K562 (cell line): ENCODE data around the gene FAM222A. TPM values are rescaled to one million over a fixed set of nuclear protein-coding genes. Genes with fewer than 3 reads are reported as not detected.

ENCODE experiments used
- ATAC-seq: fragments of 200-7000 bp; cut with Tn5 transposase; 3 replicates; pipeline ENCODE4 v1.9.1; 2020; ENCODE audit warnings: moderate library complexity
- BruUV-seq: library from RNA; stranded (reverse); fragments of 400-500 nt; replicated peaks from 2 replicates; lab custom pipeline; 2021; lab: Mats Ljungman, UMichigan
- CTCF ChIA-PET: fragments of 300-600 bp; formaldehyde crosslinking; extraction: SDS; loops from one replicate; lab custom pipeline; 2021; ENCODE audit warnings: low intra/inter-chr PET ratio; lab: Yijun Ruan, JAX
- POLR2A ChIA-PET: fragments of 300-600, 350-650 bp; sonication (Branson Sonifier 250); formaldehyde crosslinking; extraction: SDS; loops from one replicate; lab custom pipeline; 2021; ENCODE audit warnings: antibody characterized with exemption, inconsistent platforms; lab: Yijun Ruan, JAX
- DNase-seq, 4 experiments: peaks; one replicate each; pipeline versions ENCODE4 v3.0.0 to v3.0.0-alpha.2; 2011 to 2018; ENCODE audit warnings: low spot score in 3 of 4, mixed read lengths in 3 of 4; ENCODE audit errors: extremely low read depth in 1 of 4
- FAIRE-seq: peaks from 2 replicates; lab custom pipeline; 2011; peaks lifted over from hg19 to GRCh38; lab: Jason Lieb, UNC
- H2AFZ ChIP-seq: 2 replicates; pipeline ENCODE4 v1.6.0; 2011; ENCODE audit warnings: low read depth, low read length, control low read depth, inconsistent platforms
- H3K27ac ChIP-seq: fragments of 200-600 bp; 3 replicates; pipeline ENCODE4 v1.8.0; 2011; ENCODE audit warnings: low read depth, mild to moderate bottlenecking, control low read depth, inconsistent platforms, low read length, moderate library complexity, mixed read lengths; ENCODE audit errors: extremely low read depth
- H3K27me3 ChIP-seq, 2 experiments: fragments of 300-600 bp in 1 of 2; 2 replicates in 1 of 2; 3 replicates in 1 of 2; pipeline versions ENCODE4 v1.6.0 to v1.8.0; 2011; ENCODE audit warnings: inconsistent platforms in 2 of 2, low read length in 2 of 2, mild to moderate bottlenecking in 1 of 2, mixed read lengths in 1 of 2, moderate library complexity in 1 of 2; ENCODE audit not compliant: control insufficient read depth in 2 of 2, insufficient read depth in 2 of 2
- H3K36me3 ChIP-seq: fragments of 300-600 bp; 3 replicates; pipeline ENCODE4 v1.8.0; 2011; ENCODE audit warnings: mild to moderate bottlenecking, low read length, inconsistent platforms; ENCODE audit not compliant: control insufficient read depth, insufficient read depth
- H3K4me1 ChIP-seq, 2 experiments: fragments of 200-600 bp in 1 of 2; replicated peaks in 1 of 2; 2 replicates in 1 of 2; 3 replicates in 1 of 2; pipeline versions ENCODE4 v1.5.1 to v1.8.0; 2011; ENCODE audit warnings: inconsistent platforms in 2 of 2, low read length in 2 of 2, mild to moderate bottlenecking in 1 of 2, mixed read lengths in 1 of 2, moderate library complexity in 1 of 2; ENCODE audit not compliant: control insufficient read depth in 2 of 2, insufficient read depth in 2 of 2
- H3K4me2 ChIP-seq: 2 replicates; pipeline ENCODE4 v1.6.1; 2011; ENCODE audit warnings: low read length, control low read depth, inconsistent platforms, mixed read lengths; ENCODE audit not compliant: insufficient read depth
- H3K4me3 ChIP-seq: fragments of 200-600 bp; sonication (generic), shearing (Covaris generic); 2 replicates; pipeline ENCODE4 v1.5.1; 2016; ENCODE audit warnings: control low read depth, inconsistent platforms
- H3K79me2 ChIP-seq: fragments of 200-600 bp; 3 replicates; pipeline ENCODE4 v1.8.0; 2011; ENCODE audit warnings: low read length, inconsistent platforms; ENCODE audit not compliant: control insufficient read depth, insufficient read depth
- H3K9ac ChIP-seq, 2 experiments: 2 replicates each; pipeline versions ENCODE4 v1.6.0 to v1.6.1; 2011; ENCODE audit warnings: low read depth in 2 of 2, low read length in 2 of 2, control low read depth in 1 of 2, inconsistent platforms in 1 of 2, mild to moderate bottlenecking in 1 of 2, mixed read lengths in 1 of 2; ENCODE audit not compliant: insufficient read depth in 1 of 2
- H3K9me1 ChIP-seq: one replicate; pipeline ENCODE4 v1.6.0; 2011; ENCODE audit warnings: inconsistent platforms, mild to moderate bottlenecking, low read length, moderate library complexity; ENCODE audit not compliant: control insufficient read depth, insufficient read depth
- H3K9me3 ChIP-seq: replicated peaks from 2 replicates; pipeline ENCODE4 v1.5.1; 2011; ENCODE audit warnings: low read depth, low read length, inconsistent platforms; ENCODE audit not compliant: control insufficient read depth, insufficient read depth
- H4K20me1 ChIP-seq: replicated peaks from 2 replicates; pipeline ENCODE4 v1.6.1; 2011; ENCODE audit warnings: low read length, inconsistent platforms, mixed read lengths; ENCODE audit not compliant: control insufficient read depth, insufficient read depth
- BHLHE40 ChIP-seq: IDR thresholded peaks from 2 replicates; pipeline ENCODE4 v1.6.1; 2011; ENCODE audit warnings: low read length, improper control_type of control experiment
- CC2D1A ChIP-seq: fragments of 450-650 bp; IDR thresholded peaks from 2 replicates; pipeline ENCODE4 v1.6.1; 2017; ENCODE audit warnings: mild to moderate bottlenecking
- ESRRB ChIP-seq: fragments of 250-450 bp; sonication (Bioruptor Pico); IDR thresholded peaks from 2 replicates; pipeline ENCODE4 v1.5.0; 2020; ENCODE audit warnings: mild to moderate bottlenecking, moderate library complexity, borderline replicate concordance
- GATAD2B ChIP-seq: fragments of 450-650 bp; IDR thresholded peaks from 2 replicates; pipeline ENCODE4 v1.6.1; 2017; ENCODE audit warnings: mild to moderate bottlenecking, borderline replicate concordance
- HINFP ChIP-seq: fragments of 450-650 bp; conservative IDR thresholded peaks from 2 replicates; pipeline ENCODE4 v1.6.1; 2016; ENCODE audit warnings: missing genetic modification characterization, low read depth, mild to moderate bottlenecking, control low read depth, missing compliant biosample characterization
- HLTF ChIP-seq: fragments of 450-650 bp; IDR thresholded peaks from 2 replicates; pipeline ENCODE4 v1.6.1; 2016
- HNRNPLL ChIP-seq: fragments of 200-400 bp; formaldehyde crosslinking; IDR thresholded peaks from 2 replicates; pipeline ENCODE4 v1.6.1; 2017; ENCODE audit warnings: low read length, low read depth, mild to moderate bottlenecking; ENCODE audit not compliant: poor library complexity, severe bottlenecking
- KAT7 ChIP-seq: sonication (generic); formaldehyde crosslinking; IDR thresholded peaks from 2 replicates; pipeline ENCODE4 v1.8.0; 2022; ENCODE audit warnings: missing genetic modification reagents, mild to moderate bottlenecking, borderline replicate concordance
- KHSRP ChIP-seq: fragments of 450-650 bp; IDR thresholded peaks from 2 replicates; pipeline ENCODE4 v1.6.1; 2017
- MAFF ChIP-seq: IDR thresholded peaks from 2 replicates; pipeline ENCODE4 v1.6.1; 2012; ENCODE audit warnings: low read length, improper control_type of control experiment
- NEUROD1 ChIP-seq: fragments of 150-350 bp; IDR thresholded peaks from 2 replicates; pipeline ENCODE4 v1.6.1; 2014; ENCODE audit warnings: borderline replicate concordance, low read length, low read depth; ENCODE audit not compliant: partially characterized antibody
- TCF15 ChIP-seq: fragments of 250-450 bp; sonication (Bioruptor Pico); IDR thresholded peaks from 2 replicates; pipeline ENCODE4 v1.8.0; 2022; ENCODE audit warnings: moderate library complexity, mild to moderate bottlenecking, inconsistent platforms
- ZNF253 ChIP-seq: fragments of 250-450 bp; sonication (Bioruptor Pico); conservative IDR thresholded peaks from 2 replicates; pipeline ENCODE4 v1.6.1; 2021; ENCODE audit warnings: mild to moderate bottlenecking
- ZNF311 ChIP-seq: fragments of 250-450 bp; sonication (Bioruptor Pico); IDR thresholded peaks from 2 replicates; pipeline ENCODE4 v1.4.0; 2020; ENCODE audit warnings: mild to moderate bottlenecking, moderate library complexity
- WGBS: fragments of 100-300 bp; shearing (Covaris generic); methylation state at CpG from one replicate; pipeline ENCODE4 v1.1.6; 2016; ENCODE audit warnings: low coverage, mixed read lengths; ENCODE audit not compliant: insufficient coverage; ENCODE audit errors: missing lambda C conversion rate; 5-methylcytosine and 5-hydroxymethylcytosine counted together
- in situ Hi-C: fragments of 300-500 bp; cut with MboI; formaldehyde crosslinking; loops from 4 replicates; pipeline ENCODE4 v1.15.0; 2018; ENCODE audit warnings: inconsistent platforms, mixed read lengths
- intact Hi-C: fragments of 100-400 bp; cut with micrococcal nuclease; formaldehyde crosslinking; loops from 2 replicates; pipeline ENCODE4 v1.14.2; 2022
- polyA plus RNA-seq, 8 experiments: library from polyadenylated mRNA; depleted of rRNA in 4 of 8; stranded (reverse) in 5 of 8; unstranded in 3 of 8; fragments of >200 nt; fragmentation: Nextera tagmentation in 2 of 8; fragmentation: Illumina TruSeq in 1 of 8; extraction: Ambion mirVana in 2 of 8; extraction: Trizol in 1 of 8; gene quantifications; 2 replicates each; pipeline versions ENCODE4 v1.2.1 to v1.2.3, GENCODE V29; 2011 to 2014; ENCODE audit warnings: inconsistent platforms in 1 of 8, missing spikeins in 1 of 8
- total RNA-seq, 7 experiments: library from RNA; depleted of rRNA in 6 of 7; stranded (reverse); fragments of >200 nt in 6 of 7; fragmentation: Illumina TruSeq in 2 of 7; extraction: Trizol in 2 of 7; gene quantifications; 2 replicates each; pipeline versions ENCODE4 v1.2.1 to v1.2.3, GENCODE V29; 2011 to 2021; ENCODE audit warnings: low replicate concordance in 1 of 7
- TF ChIP-seq, protein P1 (sequence below): sonication (generic); formaldehyde crosslinking; IDR thresholded peaks from 2 replicates; pipeline ENCODE4 v1.8.0; 2022; ENCODE audit warnings: mild to moderate bottlenecking, missing genetic modification reagents

FAM222A gene
- total and polyA plus RNA-seq, 9 of the 15 experiments (the other 6 are each of a cell fraction or from before 2014, with no cell fraction given) = 0.03 to 0.36 (median 0.12) TPM; not detected in 1

DNA sequence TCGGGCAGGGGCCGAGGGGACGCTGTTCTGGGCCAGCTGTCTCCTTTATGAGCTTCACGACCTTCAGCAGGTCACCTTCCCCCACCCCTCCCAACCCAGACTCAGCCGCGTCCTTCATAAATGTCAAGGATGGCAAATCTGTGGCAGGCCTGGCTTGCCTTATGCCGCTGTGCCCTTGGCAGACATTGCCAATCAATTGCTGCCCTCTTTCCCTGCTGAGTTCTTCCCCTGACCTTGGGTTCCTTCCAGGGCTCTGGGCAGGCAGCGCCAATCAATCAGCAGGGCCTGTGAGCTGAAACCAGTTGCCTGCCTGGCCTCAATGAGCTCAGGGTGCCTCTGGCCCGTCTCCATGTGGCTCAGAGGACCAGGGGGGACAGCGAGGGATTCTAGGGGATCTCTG, 7.7 kb downstream of the FAM222A start:
- H3K79me2 ChIP-seq = no peaks in the 10 kb centered on the region
- CTCF ChIA-PET = no interaction called here
- H3K4me3 ChIP-seq = no peak overlapping the region
- H3K4me2 ChIP-seq = no peak overlapping the region
- intact Hi-C loops = no loop called here
- POLR2A ChIA-PET = interaction anchor here (0.6 to 0.7 kb wide), 2 partner anchors 64 to 598 kb away, joined by 3 read pairs; no protein-coding TSS in a partner anchor
- no peak overlapping the region for H2AFZ ChIP-seq
- FAIRE-seq (no peak), ATAC-seq (no peak), DNase-seq (no peak)
- BruUV-seq = no TSS peak
- peaks cover 21 to 56% of the 10 kb centered on the region in 2 experiments for H3K27me3 ChIP-seq
- H3K36me3 ChIP-seq = no peaks in the 10 kb centered on the region
- no peak overlapping the region for H3K9ac ChIP-seq
- H3K9me3 ChIP-seq = no peaks in the 10 kb centered on the region
- peaks cover 0 to 16% of the 10 kb centered on the region in 2 experiments; a peak in 3 of 5 replicates for H3K4me1 ChIP-seq
- H4K20me1 ChIP-seq = peaks cover 32% of the 10 kb centered on the region
- whole genome bisulfite sequencing = 10% methylated on average over 10 of the region's 10 CpGs
- H3K27ac ChIP-seq = no peak overlapping the region
- TF ChIP-seq KHSRP = no peak
- TF ChIP-seq MAFF = no peak
- no peak for TF ChIP-seq CC2D1A
- no peak for TF ChIP-seq TCF15 (CRISPR knock-in tag)
- TF ChIP-seq, protein P1, sequence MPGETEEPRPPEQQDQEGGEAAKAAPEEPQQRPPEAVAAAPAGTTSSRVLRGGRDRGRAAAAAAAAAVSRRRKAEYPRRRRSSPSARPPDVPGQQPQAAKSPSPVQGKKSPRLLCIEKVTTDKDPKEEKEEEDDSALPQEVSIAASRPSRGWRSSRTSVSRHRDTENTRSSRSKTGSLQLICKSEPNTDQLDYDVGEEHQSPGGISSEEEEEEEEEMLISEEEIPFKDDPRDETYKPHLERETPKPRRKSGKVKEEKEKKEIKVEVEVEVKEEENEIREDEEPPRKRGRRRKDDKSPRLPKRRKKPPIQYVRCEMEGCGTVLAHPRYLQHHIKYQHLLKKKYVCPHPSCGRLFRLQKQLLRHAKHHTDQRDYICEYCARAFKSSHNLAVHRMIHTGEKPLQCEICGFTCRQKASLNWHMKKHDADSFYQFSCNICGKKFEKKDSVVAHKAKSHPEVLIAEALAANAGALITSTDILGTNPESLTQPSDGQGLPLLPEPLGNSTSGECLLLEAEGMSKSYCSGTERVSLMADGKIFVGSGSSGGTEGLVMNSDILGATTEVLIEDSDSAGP = no peak
- TF ChIP-seq HNRNPLL = no peak
- no peak for TF ChIP-seq BHLHE40
- TF ChIP-seq KAT7 = no peak
- no peak for TF ChIP-seq ZNF253 (CRISPR knock-in tag)
- no peak for TF ChIP-seq ZNF311 (CRISPR knock-in tag)
- no peak for TF ChIP-seq NEUROD1
- no peak for TF ChIP-seq GATAD2B
- TF ChIP-seq ESRRB (CRISPR knock-in tag) = no peak
- no peak for TF ChIP-seq HINFP
- TF ChIP-seq HLTF = no peak
- H3K9me1 ChIP-seq = no peaks in the 10 kb centered on the region
- in situ Hi-C loops = no loop called here
